Measurements from ENCODE around the gene GRM2.
"Not testable (repeated sequence)": the region's sequence is repeated elsewhere in the genome, so short reads cannot be mapped to it uniquely, and the experiment has no call there.

DNA sequence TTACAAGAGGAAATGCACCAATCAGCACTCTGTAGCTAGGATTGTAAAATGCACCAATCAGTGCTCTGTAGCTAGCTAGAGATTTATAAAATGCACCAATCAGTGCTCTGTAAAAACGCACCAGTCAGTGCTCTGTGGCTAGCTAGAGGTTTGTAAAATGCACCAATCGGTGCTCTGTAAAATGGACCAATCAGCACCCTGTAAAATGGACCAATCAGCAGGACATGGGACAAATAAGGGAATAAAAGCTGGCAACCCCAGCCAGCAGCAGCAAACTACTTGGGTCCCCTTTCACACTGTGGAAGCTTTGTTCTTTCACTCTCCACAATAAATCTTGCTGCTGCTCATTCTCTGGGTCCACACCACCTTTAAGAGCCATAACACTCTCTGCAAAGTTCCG, 35.5 kb downstream of the GRM2 start:
- not testable (repeated sequence) for TF ChIP-seq POLR2A (IDR thresholded peaks at IDR 0.05)
- TF ChIP-seq, protein P1, sequence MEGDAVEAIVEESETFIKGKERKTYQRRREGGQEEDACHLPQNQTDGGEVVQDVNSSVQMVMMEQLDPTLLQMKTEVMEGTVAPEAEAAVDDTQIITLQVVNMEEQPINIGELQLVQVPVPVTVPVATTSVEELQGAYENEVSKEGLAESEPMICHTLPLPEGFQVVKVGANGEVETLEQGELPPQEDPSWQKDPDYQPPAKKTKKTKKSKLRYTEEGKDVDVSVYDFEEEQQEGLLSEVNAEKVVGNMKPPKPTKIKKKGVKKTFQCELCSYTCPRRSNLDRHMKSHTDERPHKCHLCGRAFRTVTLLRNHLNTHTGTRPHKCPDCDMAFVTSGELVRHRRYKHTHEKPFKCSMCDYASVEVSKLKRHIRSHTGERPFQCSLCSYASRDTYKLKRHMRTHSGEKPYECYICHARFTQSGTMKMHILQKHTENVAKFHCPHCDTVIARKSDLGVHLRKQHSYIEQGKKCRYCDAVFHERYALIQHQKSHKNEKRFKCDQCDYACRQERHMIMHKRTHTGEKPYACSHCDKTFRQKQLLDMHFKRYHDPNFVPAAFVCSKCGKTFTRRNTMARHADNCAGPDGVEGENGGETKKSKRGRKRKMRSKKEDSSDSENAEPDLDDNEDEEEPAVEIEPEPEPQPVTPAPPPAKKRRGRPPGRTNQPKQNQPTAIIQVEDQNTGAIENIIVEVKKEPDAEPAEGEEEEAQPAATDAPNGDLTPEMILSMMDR (IDR thresholded peaks at IDR 0.05) = not testable (repeated sequence)
